Measurements from ENCODE around the gene LELP1. TPM values are rescaled to one million over a fixed set of nuclear protein-coding genes. Genes with fewer than 3 reads are reported as not detected.

Gene LELP1
- total and polyA plus RNA-seq, 2 experiments from 2014 or later, result not detected

DNA sequence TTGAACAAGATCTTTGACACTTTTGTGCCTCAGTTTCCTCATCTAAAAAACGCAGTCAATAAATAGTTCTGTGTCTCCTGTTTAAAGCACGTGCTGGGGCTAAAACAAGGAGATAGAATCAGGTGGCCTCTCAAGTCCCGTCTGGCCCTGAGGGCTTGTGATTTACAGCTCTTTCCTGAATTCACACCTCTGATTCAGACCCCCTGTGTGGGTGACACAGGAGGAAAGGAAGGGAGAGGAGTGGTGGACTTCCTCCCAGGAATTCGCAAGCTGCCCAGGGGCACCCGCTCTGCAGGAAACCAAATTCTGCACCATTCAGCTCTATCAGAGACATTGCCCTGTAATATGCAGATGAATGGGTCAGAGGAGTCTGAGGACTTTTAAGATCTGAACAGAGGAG lies 9.0 kb downstream of the LELP1 start:
- no peak for DNase-seq
- no peaks in the 10 kb centered on the region for H4K20me1 ChIP-seq (ENCODE audit: insufficient read depth)
- H2AFZ ChIP-seq, result no peak overlapping the region
- H3K36me3 ChIP-seq (ENCODE audit: low read depth), result no peaks in the 10 kb centered on the region
- no peak overlapping the region for H3K9ac ChIP-seq
- H3K27me3 ChIP-seq (replicated peaks; ENCODE audit: insufficient read depth), result 0 out of 2 replicates have a peak, but pooled peaks cover 3% of the 10 kb centered on the region
- H3K4me3 ChIP-seq, result no peak overlapping the region
- TF ChIP-seq EZH2 (IDR thresholded peaks at IDR 0.05; ENCODE audit: insufficient read depth, poor library complexity, severe bottlenecking) (no peak), EZH2phosphoT487 (IDR thresholded peaks at IDR 0.05; ENCODE audit: insufficient read depth, low read depth) (no peak)
- no peaks in the 10 kb centered on the region for H3F3A ChIP-seq (ENCODE audit: insufficient read depth)
- H3K9me2 ChIP-seq (ENCODE audit: insufficient read depth), result no peaks in the 10 kb centered on the region
- no peak overlapping the region for H3K27ac ChIP-seq
- no peak overlapping the region for H3K4me2 ChIP-seq (ENCODE audit: unreplicated experiment)
- no peaks in the 10 kb centered on the region for H3K4me1 ChIP-seq (ENCODE audit: insufficient read depth)
- no peaks in the 10 kb centered on the region for H3K9me3 ChIP-seq (ENCODE audit: low read depth)
- H3K79me2 ChIP-seq (ENCODE audit: insufficient read depth), result no peaks in the 10 kb centered on the region
- in situ Hi-C loops (cut with MboI), result loop anchor here (25.0 kb wide), 1 partner anchor 550 kb away; the partner anchor contains the start of gene LCE2D
- 31 to 36% methylated on average over 5 of the region's 5 CpGs for WGBS, 2 experiments (ENCODE audit: low coverage in 1 of 2, low lambda C conversion rate in 2 of 2, missing lambda C conversion rate in 2 of 2)

DNA sequence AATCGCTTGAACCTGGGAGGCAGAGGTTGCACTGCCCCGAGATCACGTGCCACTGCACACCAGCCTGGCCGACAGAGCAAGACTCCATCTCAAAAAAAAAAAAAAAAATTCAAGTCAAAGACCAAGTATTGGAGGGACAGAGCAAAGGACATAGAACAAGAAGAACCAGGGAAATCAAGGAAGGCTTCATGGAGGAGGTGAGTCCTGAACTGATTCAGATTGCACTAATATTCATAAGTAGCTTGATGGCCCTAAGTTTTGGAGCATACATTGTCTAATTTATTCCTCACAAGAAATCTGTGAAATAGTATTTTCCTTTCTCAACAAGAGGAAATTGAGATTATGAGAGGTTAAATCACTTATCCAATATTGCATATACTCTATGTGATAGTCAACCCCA lies 10.3 kb downstream of the LELP1 start:
- H3K27me3 ChIP-seq (replicated peaks; ENCODE audit: insufficient read depth), result 0 out of 2 replicates have a peak, but pooled peaks cover 3% of the 10 kb centered on the region
- H3K4me1 ChIP-seq (ENCODE audit: insufficient read depth), result no peaks in the 10 kb centered on the region
- no peaks in the 10 kb centered on the region for H3K79me2 ChIP-seq (ENCODE audit: insufficient read depth)
- WGBS, 2 experiments (ENCODE audit: low coverage in 1 of 2, low lambda C conversion rate in 2 of 2, missing lambda C conversion rate in 2 of 2), result 73 to 81% methylated on average over 4 of the region's 4 CpGs
- H3F3A ChIP-seq (ENCODE audit: insufficient read depth), result no peaks in the 10 kb centered on the region
- no peak overlapping the region for H2AFZ ChIP-seq
- H3K9ac ChIP-seq, result no peak overlapping the region
- no peaks in the 10 kb centered on the region for H3K9me2 ChIP-seq (ENCODE audit: insufficient read depth)
- H4K20me1 ChIP-seq (ENCODE audit: insufficient read depth), result no peaks in the 10 kb centered on the region
- H3K9me3 ChIP-seq (ENCODE audit: low read depth), result no peaks in the 10 kb centered on the region
- no peak overlapping the region for H3K4me3 ChIP-seq
- H3K36me3 ChIP-seq (ENCODE audit: low read depth), result no peaks in the 10 kb centered on the region
- DNase-seq, result no peak
- H3K4me2 ChIP-seq (ENCODE audit: unreplicated experiment), result no peak overlapping the region
- in situ Hi-C loops (cut with MboI), result loop anchor here (25.0 kb wide), 1 partner anchor 551 kb away; the partner anchor contains the start of gene LCE2D
- no peak overlapping the region for H3K27ac ChIP-seq
- TF ChIP-seq EZH2 (IDR thresholded peaks at IDR 0.05; ENCODE audit: insufficient read depth, poor library complexity, severe bottlenecking), result no peak
- no peak for TF ChIP-seq EZH2phosphoT487 (IDR thresholded peaks at IDR 0.05; ENCODE audit: insufficient read depth, low read depth)

GRCh38 chr1:153217212-153217611 lies 14.0 kb downstream of the LELP1 start, which contains the start of gene PRR9:
TSS of gene PRR9 (plus strand) at chr1:153217584. CDS start at chr1:153218145, 561 bp downstream.
- H3F3A ChIP-seq (ENCODE audit: insufficient read depth), result no peaks in the 10 kb centered on the region
- 27 to 42% methylated on average over 3 of the region's 3 CpGs for WGBS, 2 experiments (ENCODE audit: low coverage in 1 of 2, low lambda C conversion rate in 2 of 2, missing lambda C conversion rate in 2 of 2)
- no peaks in the 10 kb centered on the region for H3K9me3 ChIP-seq (ENCODE audit: low read depth)
- H3K36me3 ChIP-seq (ENCODE audit: low read depth), result no peaks in the 10 kb centered on the region
- H3K27ac ChIP-seq, result no peak within 1 kb of the TSS
- no peak within 1 kb of the TSS for H3K4me3 ChIP-seq
- no peak within 1 kb of the TSS for H2AFZ ChIP-seq
- H3K9ac ChIP-seq, result no peak within 1 kb of the TSS
- in situ Hi-C loops (cut with MboI), result loop anchor here (25.0 kb wide), 1 partner anchor 555 kb away; the partner anchor contains the start of gene LCE2D
- TF ChIP-seq EZH2phosphoT487 (IDR thresholded peaks at IDR 0.05; ENCODE audit: insufficient read depth, low read depth), result no peak
- TF ChIP-seq EZH2 (IDR thresholded peaks at IDR 0.05; ENCODE audit: insufficient read depth, poor library complexity, severe bottlenecking), result no peak
- H3K4me1 ChIP-seq (ENCODE audit: insufficient read depth), result no peaks in the 10 kb centered on the region
- no peaks in the 10 kb centered on the region for H4K20me1 ChIP-seq (ENCODE audit: insufficient read depth)
- DNase-seq, result peak; percentile 55
- no peaks in the 10 kb centered on the region for H3K27me3 ChIP-seq (replicated peaks; ENCODE audit: insufficient read depth)
- H3K9me2 ChIP-seq (ENCODE audit: insufficient read depth), result no peaks in the 10 kb centered on the region
- H3K79me2 ChIP-seq (ENCODE audit: insufficient read depth), result no peaks in the 10 kb centered on the region
- H3K4me2 ChIP-seq (ENCODE audit: unreplicated experiment), result no peak within 1 kb of the TSS

DNA sequence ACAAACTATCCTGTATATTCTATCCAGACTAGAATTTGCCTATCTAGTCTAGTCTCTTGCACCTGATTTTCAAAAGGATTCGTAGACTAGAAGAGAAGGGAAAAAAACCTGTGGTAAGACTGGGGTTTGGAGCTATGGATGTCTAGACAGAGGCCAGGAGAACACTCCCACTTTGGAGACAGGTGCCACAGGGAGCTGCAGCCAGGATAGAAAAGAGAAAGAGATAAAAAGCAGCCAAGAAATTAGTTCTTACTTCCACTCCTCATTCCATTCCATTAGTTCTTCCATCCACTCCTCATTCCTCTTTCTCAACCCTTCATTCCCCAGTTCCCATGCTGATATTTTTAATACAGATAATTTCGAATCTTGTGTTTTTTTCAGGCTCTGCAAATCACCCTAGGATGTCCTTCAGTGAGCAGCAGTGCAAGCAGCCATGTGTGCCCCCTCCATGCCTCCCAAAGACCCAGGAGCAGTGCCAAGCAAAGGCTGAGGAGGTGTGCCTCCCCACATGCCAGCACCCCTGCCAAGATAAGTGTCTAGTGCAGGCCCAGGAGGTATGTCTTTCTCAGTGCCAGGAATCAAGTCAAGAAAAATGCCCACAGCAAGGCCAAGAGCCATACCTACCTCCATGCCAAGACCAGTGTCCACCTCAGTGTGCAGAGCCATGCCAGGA lies 14.7 kb downstream of the LELP1 start:
- in situ Hi-C loops (cut with MboI), result loop anchor here (25.0 kb wide), 1 partner anchor 556 kb away; the partner anchor contains the start of gene LCE2D

More for the DNA sequence above, 14.7 kb downstream of the LELP1 start:
- H3K79me2 ChIP-seq (ENCODE audit: insufficient read depth), result no peaks in the 10 kb centered on the region
- no peaks in the 10 kb centered on the region for H4K20me1 ChIP-seq (ENCODE audit: insufficient read depth)
- no peaks in the 10 kb centered on the region for H3K9me2 ChIP-seq (ENCODE audit: insufficient read depth)
- no peak overlapping the region for H3K4me2 ChIP-seq (ENCODE audit: unreplicated experiment)
- H3K4me3 ChIP-seq, result no peak overlapping the region
- no peak overlapping the region for H2AFZ ChIP-seq
- no peaks in the 10 kb centered on the region for H3K27me3 ChIP-seq (replicated peaks; ENCODE audit: insufficient read depth)
- no peaks in the 10 kb centered on the region for H3F3A ChIP-seq (ENCODE audit: insufficient read depth)
- H3K27ac ChIP-seq, result no peak overlapping the region
- DNase-seq, result no peak
- H3K36me3 ChIP-seq (ENCODE audit: low read depth), result no peaks in the 10 kb centered on the region
- no peaks in the 10 kb centered on the region for H3K4me1 ChIP-seq (ENCODE audit: insufficient read depth)
- 17 to 30% methylated on average over 2 of the region's 2 CpGs for WGBS, 2 experiments (ENCODE audit: low coverage in 1 of 2, low lambda C conversion rate in 2 of 2, missing lambda C conversion rate in 2 of 2)
- no peak for TF ChIP-seq EZH2 (IDR thresholded peaks at IDR 0.05; ENCODE audit: insufficient read depth, poor library complexity, severe bottlenecking)
- no peak for TF ChIP-seq EZH2phosphoT487 (IDR thresholded peaks at IDR 0.05; ENCODE audit: insufficient read depth, low read depth)
- no peak overlapping the region for H3K9ac ChIP-seq
- no peaks in the 10 kb centered on the region for H3K9me3 ChIP-seq (ENCODE audit: low read depth)

Data from GM23248 (cell line).